Central memory CD8-positive, alpha-beta T cell (primary cell): ENCODE data around the gene CCNYL1.

Source experiments
- ATAC-seq: fragments of 150-1000 bp; cut with Tn5 transposase; replicated peaks from 2 replicates; pipeline ENCODE4 v1.10.0; 2022; ENCODE audit warnings: mild to moderate bottlenecking, moderate FRiP score, moderate number of reproducible peaks; ENCODE audit not compliant: poor library complexity, severe bottlenecking; ENCODE audit errors: extremely low read depth
- DNase-seq, 2 donors: peaks; one replicate each; pipeline ENCODE4 v3.0.0; 2021; ENCODE audit warnings: low spot score in 2 of 2
- H3K27ac Mint-ChIP-seq: one replicate; pipeline ENCODE4 v1.8.0; 2022; ENCODE audit warnings: low read depth, mild to moderate bottlenecking, moderate library complexity, mixed read lengths
- H3K27me3 Mint-ChIP-seq: one replicate; pipeline ENCODE4 v1.8.0; 2022; ENCODE audit warnings: mixed read lengths
- H3K36me3 Mint-ChIP-seq: one replicate; pipeline ENCODE4 v1.8.0; 2022; ENCODE audit warnings: mild to moderate bottlenecking, moderate library complexity, mixed read lengths; ENCODE audit not compliant: insufficient read depth
- H3K4me1 Mint-ChIP-seq: one replicate; pipeline ENCODE4 v1.8.0; 2022; ENCODE audit warnings: mixed read lengths
- H3K4me3 Mint-ChIP-seq: one replicate; pipeline ENCODE4 v1.8.0; 2022; ENCODE audit warnings: mild to moderate bottlenecking, moderate library complexity, mixed read lengths
- H3K9me3 Mint-ChIP-seq: one replicate; pipeline ENCODE4 v1.8.0; 2022; ENCODE audit warnings: mixed read lengths

The CCNYL1 gene

GRCh38 chr2:207710814-207711740 lies at the start of gene CCNYL1:
Gene CCNYL1 (plus strand): TSS chr2:207711640. CDS start chr2:207711897, 257 bp downstream.
- H3K4me1 Mint-ChIP-seq, result peaks cover 26% of the 10 kb centered on the region
- H3K9me3 Mint-ChIP-seq, result no peaks in the 10 kb centered on the region
- H3K4me3 Mint-ChIP-seq, result peak within 1 kb of the TSS; percentile 96
- H3K27ac Mint-ChIP-seq, result peak within 1 kb of the TSS; percentile 92
- ATAC-seq, result peak; percentile 98
- H3K27me3 Mint-ChIP-seq, result no peaks in the 10 kb centered on the region
- peak; percentile 93 to 97 for DNase-seq
- peaks cover 19% of the 10 kb centered on the region for H3K36me3 Mint-ChIP-seq

GRCh38 chr2:207662203-207662602 lies 49.2 kb upstream of the CCNYL1 start:
- Mint-ChIP-seq H3K4me3 (no peak overlapping the region), H3K9me3 (no peaks in the 10 kb centered on the region), H3K27me3 (no peaks in the 10 kb centered on the region), H3K4me1 (no peaks in the 10 kb centered on the region), H3K36me3 (no peaks in the 10 kb centered on the region), H3K27ac (no peak overlapping the region)
- DNase-seq (no peak), ATAC-seq (peak; percentile 32)

GRCh38 chr2:207663870-207664545 lies 47.4 kb upstream of the CCNYL1 start:
- no peak for ATAC-seq
- Mint-ChIP-seq H3K9me3 (no peaks in the 10 kb centered on the region), H3K27ac (no peak overlapping the region), H3K27me3 (no peaks in the 10 kb centered on the region), H3K36me3 (peaks cover 2% of the 10 kb centered on the region), H3K4me3 (no peak overlapping the region), H3K4me1 (no peaks in the 10 kb centered on the region)
- no peak for DNase-seq

- peaks cover 2% of the 10 kb centered on the region for H3K36me3 Mint-ChIP-seq
- ATAC-seq (no peak), DNase-seq (no peak)
- H3K9me3 Mint-ChIP-seq, result no peaks in the 10 kb centered on the region
- H3K27ac Mint-ChIP-seq, result no peak overlapping the region
- H3K4me1 Mint-ChIP-seq, result no peaks in the 10 kb centered on the region
- peaks cover 9% of the 10 kb centered on the region for H3K27me3 Mint-ChIP-seq
- H3K4me3 Mint-ChIP-seq, result no peak overlapping the region
These were observed 40.6 kb upstream of the CCNYL1 start for GRCh38 chr2:207670887-207671286.

GRCh38 chr2:207673431-207673830 lies 38.0 kb upstream of the CCNYL1 start:
- no peak for DNase-seq
- no peaks in the 10 kb centered on the region for H3K36me3 Mint-ChIP-seq
- peaks cover 9% of the 10 kb centered on the region for H3K27me3 Mint-ChIP-seq
- no peaks in the 10 kb centered on the region for H3K9me3 Mint-ChIP-seq
- no peak overlapping the region for H3K4me3 Mint-ChIP-seq
- H3K4me1 Mint-ChIP-seq, result no peaks in the 10 kb centered on the region
- ATAC-seq, result no peak
- no peak overlapping the region for H3K27ac Mint-ChIP-seq

GRCh38 chr2:207674266-207674774 lies 37.1 kb upstream of the CCNYL1 start:
- ATAC-seq (no peak), DNase-seq (no peak)
- peaks cover 11% of the 10 kb centered on the region for H3K27me3 Mint-ChIP-seq
- no peaks in the 10 kb centered on the region for H3K36me3 Mint-ChIP-seq
- H3K27ac Mint-ChIP-seq, result no peak overlapping the region
- no peaks in the 10 kb centered on the region for H3K9me3 Mint-ChIP-seq
- H3K4me3 Mint-ChIP-seq, result no peak overlapping the region
- no peaks in the 10 kb centered on the region for H3K4me1 Mint-ChIP-seq

GRCh38 chr2:207674826-207675225 lies 36.6 kb upstream of the CCNYL1 start:
- ATAC-seq, result no peak
- Mint-ChIP-seq H3K9me3 (no peaks in the 10 kb centered on the region), H3K27ac (no peak overlapping the region), H3K27me3 (peaks cover 16% of the 10 kb centered on the region), H3K4me3 (no peak overlapping the region), H3K36me3 (no peaks in the 10 kb centered on the region), H3K4me1 (no peaks in the 10 kb centered on the region)
- DNase-seq, result no peak

- Mint-ChIP-seq H3K4me1 (no peaks in the 10 kb centered on the region), H3K27me3 (peaks cover 19% of the 10 kb centered on the region), H3K36me3 (no peaks in the 10 kb centered on the region), H3K9me3 (no peaks in the 10 kb centered on the region), H3K4me3 (no peak overlapping the region), H3K27ac (no peak overlapping the region)
- ATAC-seq (no peak), DNase-seq (no peak)
These were observed 34.5 kb upstream of the CCNYL1 start for GRCh38 chr2:207676827-207677354.

GRCh38 chr2:207681431-207681830 lies 30.0 kb upstream of the CCNYL1 start:
- no peak for DNase-seq
- peaks cover 10% of the 10 kb centered on the region for H3K27me3 Mint-ChIP-seq
- H3K36me3 Mint-ChIP-seq, result no peaks in the 10 kb centered on the region
- no peaks in the 10 kb centered on the region for H3K9me3 Mint-ChIP-seq
- no peaks in the 10 kb centered on the region for H3K4me1 Mint-ChIP-seq
- H3K4me3 Mint-ChIP-seq, result no peak overlapping the region
- ATAC-seq, result no peak
- H3K27ac Mint-ChIP-seq, result no peak overlapping the region

- DNase-seq (no peak), ATAC-seq (no peak)
- H3K4me3 Mint-ChIP-seq, result no peak overlapping the region
- no peaks in the 10 kb centered on the region for H3K9me3 Mint-ChIP-seq
- H3K36me3 Mint-ChIP-seq, result no peaks in the 10 kb centered on the region
- no peak overlapping the region for H3K27ac Mint-ChIP-seq
- peaks cover 10% of the 10 kb centered on the region for H3K27me3 Mint-ChIP-seq
- no peaks in the 10 kb centered on the region for H3K4me1 Mint-ChIP-seq
These were observed 28.9 kb upstream of the CCNYL1 start for GRCh38 chr2:207682557-207682956.

- ATAC-seq (no peak), DNase-seq (no peak)
- H3K4me1 Mint-ChIP-seq, result no peaks in the 10 kb centered on the region
- no peaks in the 10 kb centered on the region for H3K9me3 Mint-ChIP-seq
- H3K36me3 Mint-ChIP-seq, result no peaks in the 10 kb centered on the region
- H3K4me3 Mint-ChIP-seq, result no peak overlapping the region
- H3K27ac Mint-ChIP-seq, result no peak overlapping the region
- peaks cover 10% of the 10 kb centered on the region for H3K27me3 Mint-ChIP-seq
These were observed 28.0 kb upstream of the CCNYL1 start for GRCh38 chr2:207683438-207683837.

GRCh38 chr2:207683879-207684627 lies 27.4 kb upstream of the CCNYL1 start:
- H3K27me3 Mint-ChIP-seq, result peaks cover 10% of the 10 kb centered on the region
- H3K9me3 Mint-ChIP-seq, result no peaks in the 10 kb centered on the region
- no peak overlapping the region for H3K27ac Mint-ChIP-seq
- ATAC-seq, result no peak
- no peaks in the 10 kb centered on the region for H3K36me3 Mint-ChIP-seq
- no peaks in the 10 kb centered on the region for H3K4me1 Mint-ChIP-seq
- H3K4me3 Mint-ChIP-seq, result no peak overlapping the region
- no peak for DNase-seq
